Stomach (tissue), 9 donors: ENCODE results near the gene EGFR. TPM values are rescaled to one million over a fixed set of nuclear protein-coding genes. Genes with fewer than 3 reads are reported as not detected.

ENCODE experiments used
- DNase-seq, 2 donors: peaks; one replicate each; pipeline versions ENCODE4 v3.0.0 to v3.0.0-alpha.2; 2013 to 2019
- H3K27ac ChIP-seq, 5 donors: fragments of 200-600 bp in 4 of 5; sonication (generic) in 4 of 5; one replicate each; pipeline ENCODE4 v1.5.1; 2013 to 2019; ENCODE audit warnings: mild to moderate bottlenecking in 1 of 5, moderate library complexity in 1 of 5
- H3K27me3 ChIP-seq, 3 donors: fragments of 200-600 bp; sonication (generic); one replicate each; pipeline ENCODE4 v1.5.1; 2017 to 2019; ENCODE audit warnings: mixed run types in 1 of 3
- H3K36me3 ChIP-seq, 4 donors: fragments of 200-600 bp; sonication (generic); 1 replicate in 3 of 4; 2 replicates in 1 of 4; pipeline ENCODE4 v1.5.1; 2016 to 2019
- H3K4me1 ChIP-seq, 4 donors: fragments of 200-600 bp; sonication (generic); one replicate each; pipeline ENCODE4 v1.5.1; 2016 to 2019
- H3K4me3 ChIP-seq, 4 donors: fragments of 200-600 bp; sonication (generic) in 3 of 4; one replicate each; pipeline ENCODE4 v1.5.1; 2016 to 2019; ENCODE audit warnings: mild to moderate bottlenecking in 1 of 4
- H3K9me3 ChIP-seq, 4 donors: fragments of 200-600 bp; sonication (generic); one replicate each; pipeline ENCODE4 v1.5.1; 2016 to 2019
- EP300 ChIP-seq: sonication (generic); formaldehyde crosslinking; IDR thresholded peaks from one replicate; pipeline ENCODE4 v1.6.1; 2017; ENCODE audit warnings: antibody characterized with exemption
- POLR2A ChIP-seq, 4 donors: fragments of 450-650 bp; IDR thresholded peaks; one replicate each; pipeline ENCODE4 v1.6.1; 2016; ENCODE audit warnings: antibody characterized with exemption in 4 of 4, control low read depth in 2 of 4, mild to moderate bottlenecking in 1 of 4, moderate library complexity in 1 of 4
- POLR2AphosphoS5 ChIP-seq, 3 donors: sonication (generic); formaldehyde crosslinking; IDR thresholded peaks; one replicate each; pipeline ENCODE4 v1.6.1; 2016; ENCODE audit warnings: antibody characterized with exemption in 3 of 3
- WGBS, 5 donors: extraction: QIAGEN DNeasy Blood & Tissue Kit in 3 of 5; methylation state at CpG; one replicate each; pipeline versions ENCODE4 v1.1.5 to v1.1.7; 2013 to 2018; 5-methylcytosine and 5-hydroxymethylcytosine counted together
- intact Hi-C: fragments of 100-400 bp; cut with DNase I; formaldehyde crosslinking; loops from one replicate; pipeline ENCODE4 v1.15.1; 2023; ENCODE audit warnings: low total_unique reads
- polyA plus RNA-seq, 3 donors: library from polyadenylated mRNA; stranded (reverse); fragments of 200-250 nt; gene quantifications; one replicate each; pipeline ENCODE4 v1.2.3, GENCODE V29; 2013
- total RNA-seq, 5 donors: library from RNA; depleted of rRNA; stranded (reverse); fragments of >200 nt; gene quantifications; one replicate each; pipeline versions ENCODE4 v1.1.0 to v1.2.3, GENCODE V29; 2014 to 2016
- TF ChIP-seq, protein P1 (sequence below), 7 experiments: fragments of 450-650 bp in 4 of 7; fragments of 200-600 bp in 3 of 7; sonication (generic) in 3 of 7; IDR thresholded peaks; one replicate each; pipeline ENCODE4 v1.5.1; 2016 to 2019; ENCODE audit warnings: antibody characterized with exemption in 7 of 7, control low read depth in 2 of 7, mild to moderate bottlenecking in 1 of 7
- donor health status: healthy with polysubstance abuse.
- donor health status: Bipolar disorder and iron deficiency.
- donor health status: healthy.

Gene EGFR
- total and polyA plus RNA-seq, 8 donors, result 3.4 to 43.4 (median 32.6) TPM

- Histone ChIP-seq H3K9me3 (no peaks in the 10 kb centered on the region), H3K4me3 (no peak overlapping the region), H3K4me1 (no peaks in the 10 kb centered on the region), H3K36me3 (no peaks in the 10 kb centered on the region), H3K27ac (no peak overlapping the region), H3K27me3 (no peaks in the 10 kb centered on the region)
- DNase-seq, result no peak
- no peak for TF ChIP-seq POLR2A (IDR thresholded peaks at IDR 0.05)
- TF ChIP-seq, protein P1, sequence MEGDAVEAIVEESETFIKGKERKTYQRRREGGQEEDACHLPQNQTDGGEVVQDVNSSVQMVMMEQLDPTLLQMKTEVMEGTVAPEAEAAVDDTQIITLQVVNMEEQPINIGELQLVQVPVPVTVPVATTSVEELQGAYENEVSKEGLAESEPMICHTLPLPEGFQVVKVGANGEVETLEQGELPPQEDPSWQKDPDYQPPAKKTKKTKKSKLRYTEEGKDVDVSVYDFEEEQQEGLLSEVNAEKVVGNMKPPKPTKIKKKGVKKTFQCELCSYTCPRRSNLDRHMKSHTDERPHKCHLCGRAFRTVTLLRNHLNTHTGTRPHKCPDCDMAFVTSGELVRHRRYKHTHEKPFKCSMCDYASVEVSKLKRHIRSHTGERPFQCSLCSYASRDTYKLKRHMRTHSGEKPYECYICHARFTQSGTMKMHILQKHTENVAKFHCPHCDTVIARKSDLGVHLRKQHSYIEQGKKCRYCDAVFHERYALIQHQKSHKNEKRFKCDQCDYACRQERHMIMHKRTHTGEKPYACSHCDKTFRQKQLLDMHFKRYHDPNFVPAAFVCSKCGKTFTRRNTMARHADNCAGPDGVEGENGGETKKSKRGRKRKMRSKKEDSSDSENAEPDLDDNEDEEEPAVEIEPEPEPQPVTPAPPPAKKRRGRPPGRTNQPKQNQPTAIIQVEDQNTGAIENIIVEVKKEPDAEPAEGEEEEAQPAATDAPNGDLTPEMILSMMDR (IDR thresholded peaks at IDR 0.05), result no peak
- no peak for TF ChIP-seq POLR2AphosphoS5 (IDR thresholded peaks at IDR 0.05)
- no peak for TF ChIP-seq EP300
- 70 to 76% (median 73%) methylated on average over 9 of the region's 9 CpGs for WGBS, 5 donors
- intact Hi-C loops, result no loop called here
These were observed 40.3 kb upstream of the EGFR start for GRCh38 chr7:54978364-54979116.

GRCh38 chr7:54980521-54980920, 38.3 kb upstream of the EGFR start:
- no peak for TF ChIP-seq EP300
- no peak for TF ChIP-seq POLR2A (IDR thresholded peaks at IDR 0.05)
- no peak for TF ChIP-seq POLR2AphosphoS5 (IDR thresholded peaks at IDR 0.05)
- TF ChIP-seq, protein P1 (IDR thresholded peaks at IDR 0.05), result no peak
- no peaks in the 10 kb centered on the region for H3K9me3 ChIP-seq
- no peak overlapping the region for H3K27ac ChIP-seq
- H3K4me3 ChIP-seq, result no peak overlapping the region
- intact Hi-C loops, result no loop called here
- no peaks in the 10 kb centered on the region for H3K36me3 ChIP-seq
- H3K27me3 ChIP-seq, result no peaks in the 10 kb centered on the region
- no peaks in the 10 kb centered on the region for H3K4me1 ChIP-seq
- 88 to 93% (median 88%) methylated on average over 14 of the region's 14 CpGs for whole genome bisulfite sequencing, 5 donors
- no peak for DNase-seq

DNA sequence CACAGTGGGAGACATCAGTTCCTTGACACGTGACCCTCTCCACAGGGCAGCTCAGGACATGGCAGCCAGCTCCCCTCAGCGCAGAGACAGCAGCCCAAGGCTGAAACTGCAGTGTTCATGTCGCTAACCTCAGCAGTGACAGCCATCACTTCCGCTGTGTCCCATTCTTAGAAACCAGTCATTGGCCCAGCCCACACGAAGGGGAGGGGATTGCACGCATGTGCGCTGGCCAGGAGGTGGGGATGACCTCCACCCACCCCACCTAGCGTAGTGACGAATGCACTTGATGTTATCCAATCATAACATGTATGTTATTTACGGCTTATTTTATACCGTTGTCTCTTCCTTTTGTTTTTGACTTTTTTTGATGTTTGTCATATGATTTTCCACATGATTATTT, 36.9 kb upstream of the EGFR start:
- H3K4me1 ChIP-seq, result no peaks in the 10 kb centered on the region
- no peaks in the 10 kb centered on the region for H3K27me3 ChIP-seq
- no peak overlapping the region for H3K4me3 ChIP-seq
- no peak for TF ChIP-seq EP300
- TF ChIP-seq POLR2AphosphoS5 (IDR thresholded peaks at IDR 0.05), result no peak
- TF ChIP-seq, protein P1 (IDR thresholded peaks at IDR 0.05), result no peak
- no peak for TF ChIP-seq POLR2A (IDR thresholded peaks at IDR 0.05)
- no peaks in the 10 kb centered on the region for H3K9me3 ChIP-seq
- H3K36me3 ChIP-seq, result no peaks in the 10 kb centered on the region
- intact Hi-C loops, result no loop called here
- 89 to 93% (median 90%) methylated on average over 11 of the region's 11 CpGs for WGBS, 5 donors
- no peak overlapping the region for H3K27ac ChIP-seq
- no peak for DNase-seq

GRCh38 chr7:54985426-54986330, 33.1 kb upstream of the EGFR start:
- no peaks in the 10 kb centered on the region for H3K4me1 ChIP-seq
- no peaks in the 10 kb centered on the region for H3K9me3 ChIP-seq
- H3K4me3 ChIP-seq, result no peak overlapping the region
- intact Hi-C loops, result no loop called here
- no peaks in the 10 kb centered on the region for H3K27me3 ChIP-seq
- DNase-seq, result no peak
- TF ChIP-seq POLR2A (IDR thresholded peaks at IDR 0.05), result no peak
- no peak for TF ChIP-seq POLR2AphosphoS5 (IDR thresholded peaks at IDR 0.05)
- no peak for TF ChIP-seq EP300
- TF ChIP-seq, protein P1 (IDR thresholded peaks at IDR 0.05), result no peak
- H3K36me3 ChIP-seq, result no peaks in the 10 kb centered on the region
- H3K27ac ChIP-seq, result peak overlapping the region in 1 of 5 donors; percentile 29
- WGBS, 5 donors, result 67 to 77% (median 74%) methylated on average over 7 of the region's 7 CpGs
